WTC11 (cell line): ENCODE measurements around the gene PPM1M. TPM values are rescaled to one million over a fixed set of nuclear protein-coding genes. Genes with fewer than 3 reads are reported as not detected.

Experiments
- ATAC-seq: fragments of 200-7000 bp; cut with Tn5 transposase; 2 replicates; pipeline ENCODE4 v1.10.0; 2021; ENCODE audit warnings: mild to moderate bottlenecking, moderate library complexity
- CTCF ChIA-PET: fragments of 300-600 bp; sonication (Branson Sonifier 250); formaldehyde crosslinking; loops from one replicate; lab custom pipeline; 2021; ENCODE audit warnings: antibody characterized with exemption; lab: Charles Lee
- POLR2A ChIA-PET: fragments of 350-600 bp; sonication (Branson Sonifier 250); formaldehyde crosslinking; loops from one replicate; lab custom pipeline; 2021; ENCODE audit warnings: antibody characterized with exemption; lab: Charles Lee
- DNase-seq: peaks from one replicate; pipeline ENCODE4 v3.0.0; 2021; ENCODE audit warnings: low spot score
- H3K27ac Mint-ChIP-seq: 2 replicates; pipeline ENCODE4 v1.8.0; 2021; ENCODE audit warnings: mixed read lengths
- H3K27me3 Mint-ChIP-seq: 2 replicates; pipeline ENCODE4 v1.8.0; 2021; ENCODE audit warnings: low read depth, mild to moderate bottlenecking, moderate library complexity, mixed read lengths
- H3K36me3 Mint-ChIP-seq: 2 replicates; pipeline ENCODE4 v1.8.0; 2021; ENCODE audit warnings: mixed read lengths
- H3K4me1 Mint-ChIP-seq: 2 replicates; pipeline ENCODE4 v1.8.0; 2022; ENCODE audit warnings: mixed read lengths
- H3K4me3 Mint-ChIP-seq: 2 replicates; pipeline ENCODE4 v1.8.0; 2021; ENCODE audit warnings: mild to moderate bottlenecking, moderate library complexity, mixed read lengths
- H3K9me3 Mint-ChIP-seq: 2 replicates; pipeline ENCODE4 v1.8.0; 2021; ENCODE audit warnings: mixed read lengths
- ATF2 ChIP-seq: sonication (generic); formaldehyde crosslinking; IDR thresholded peaks from 2 replicates; pipeline ENCODE4 v1.8.1; 2022; ENCODE audit warnings: low read depth, missing genetic modification reagents, borderline replicate concordance
- ATF3 ChIP-seq: sonication (generic); formaldehyde crosslinking; conservative IDR thresholded peaks from 2 replicates; pipeline ENCODE4 v1.8.1; 2022; ENCODE audit warnings: mild to moderate bottlenecking, missing genetic modification reagents
- CREB1 ChIP-seq: sonication (generic); formaldehyde crosslinking; IDR thresholded peaks from 2 replicates; pipeline ENCODE4 v1.8.0; 2023; ENCODE audit warnings: mild to moderate bottlenecking, missing genetic modification reagents
- EMX1 ChIP-seq: fragments of 250-450 bp; sonication (Bioruptor Pico); IDR thresholded peaks from 2 replicates; pipeline ENCODE4 v1.8.0; 2021; ENCODE audit warnings: mild to moderate bottlenecking
- ERG ChIP-seq: fragments of 250-450 bp; sonication (Bioruptor Pico); IDR thresholded peaks from 2 replicates; pipeline ENCODE4 v1.8.0; 2021; ENCODE audit warnings: mild to moderate bottlenecking
- FOXP1 ChIP-seq: sonication (generic); formaldehyde crosslinking; IDR thresholded peaks from 2 replicates; pipeline ENCODE4 v1.8.0; 2022; ENCODE audit warnings: missing genetic modification reagents, mild to moderate bottlenecking, moderate library complexity, borderline replicate concordance
- HMGA2 ChIP-seq: fragments of 250-450 bp; sonication (Bioruptor Pico); IDR thresholded peaks from 2 replicates; pipeline ENCODE4 v1.4.0; 2021; ENCODE audit warnings: mild to moderate bottlenecking, moderate library complexity
- IRF1 ChIP-seq: sonication (generic); formaldehyde crosslinking; IDR thresholded peaks from 2 replicates; pipeline ENCODE4 v1.8.0; 2023; ENCODE audit warnings: missing genetic modification reagents
- JAZF1 ChIP-seq: fragments of 250-450 bp; sonication (Bioruptor Pico); IDR thresholded peaks from 2 replicates; pipeline ENCODE4 v1.9.0; 2021; ENCODE audit warnings: moderate library complexity, mild to moderate bottlenecking, inconsistent platforms
- NR2C2 ChIP-seq: sonication (generic); formaldehyde crosslinking; IDR thresholded peaks from 2 replicates; pipeline ENCODE4 v1.8.0; 2022; ENCODE audit warnings: mild to moderate bottlenecking, missing genetic modification reagents
- PRDM15 ChIP-seq: sonication (generic); formaldehyde crosslinking; IDR thresholded peaks from 2 replicates; pipeline ENCODE4 v1.8.0; 2022; ENCODE audit warnings: missing genetic modification reagents
- PREB ChIP-seq: sonication (generic); formaldehyde crosslinking; IDR thresholded peaks from 2 replicates; pipeline ENCODE4 v1.8.1; 2022; ENCODE audit warnings: mild to moderate bottlenecking, missing genetic modification reagents, moderate library complexity, borderline replicate concordance
- SP1 ChIP-seq: sonication (generic); formaldehyde crosslinking; conservative IDR thresholded peaks from 2 replicates; pipeline ENCODE4 v1.8.1; 2022; ENCODE audit warnings: missing genetic modification reagents
- USF1 ChIP-seq: sonication (generic); formaldehyde crosslinking; IDR thresholded peaks from 2 replicates; pipeline ENCODE4 v1.8.0; 2022; ENCODE audit warnings: mild to moderate bottlenecking, missing genetic modification reagents
- ZBTB43 ChIP-seq: sonication (generic); formaldehyde crosslinking; IDR thresholded peaks from 2 replicates; pipeline ENCODE4 v1.8.1; 2023; ENCODE audit warnings: mild to moderate bottlenecking, missing genetic modification reagents
- ZMAT4 ChIP-seq: fragments of 250-450 bp; sonication (Bioruptor Pico); IDR thresholded peaks from 2 replicates; pipeline ENCODE4 v1.9.0; 2021; ENCODE audit warnings: mild to moderate bottlenecking
- ZNF425 ChIP-seq: fragments of 250-450 bp; sonication (Bioruptor Pico); conservative IDR thresholded peaks from 2 replicates; pipeline ENCODE4 v1.9.0; 2021; ENCODE audit warnings: mild to moderate bottlenecking
- ZNF512 ChIP-seq: sonication (generic); formaldehyde crosslinking; IDR thresholded peaks from 2 replicates; pipeline ENCODE4 v1.8.1; 2022; ENCODE audit warnings: missing genetic modification reagents, borderline replicate concordance
- ZNF671 ChIP-seq: fragments of 250-450 bp; sonication (Bioruptor Pico); IDR thresholded peaks from 2 replicates; pipeline ENCODE4 v1.8.0; 2021; ENCODE audit warnings: mild to moderate bottlenecking
- total RNA-seq: library from RNA; stranded (reverse); gene quantifications from 3 replicates; pipeline ENCODE4 v1.2.3, GENCODE V29; 2021

Gene PPM1M
- total RNA-seq, 1 experiment from 2014 or later, result 7.0 TPM

GRCh38 chr3:52269776-52270175 lies 24.2 kb downstream of the PPM1M start:
- ChIA-PET CTCF (no interaction called here), POLR2A (no interaction called here)
- Mint-ChIP-seq H3K4me3 (no peak overlapping the region), H3K9me3 (no peaks in the 10 kb centered on the region), H3K27ac (no peak overlapping the region), H3K4me1 (peaks cover 10% of the 10 kb centered on the region; the same call in 1 of the 2 replicates), H3K36me3 (peaks cover 70% of the 10 kb centered on the region), H3K27me3 (no peaks in the 10 kb centered on the region)
- ATAC-seq (no peak), DNase-seq (no peak)
- TF ChIP-seq ATF3 (CRISPR knock-in tag), result no peak
- TF ChIP-seq PRDM15 (CRISPR knock-in tag), result no peak
- no peak for TF ChIP-seq SP1 (CRISPR knock-in tag)
- no peak for TF ChIP-seq HMGA2
- TF ChIP-seq PREB (CRISPR knock-in tag), result no peak
- TF ChIP-seq USF1 (CRISPR knock-in tag), result no peak
- TF ChIP-seq IRF1 (CRISPR knock-in tag), result no peak
- TF ChIP-seq JAZF1 (CRISPR knock-in tag), result no peak
- TF ChIP-seq ZNF671 (CRISPR knock-in tag), result no peak
- TF ChIP-seq ZNF512 (CRISPR knock-in tag), result no peak
- no peak for TF ChIP-seq FOXP1 (CRISPR knock-in tag)

GRCh38 chr3:52270252-52270754 lies 24.7 kb downstream of the PPM1M start:
- no peak for ATAC-seq
- Mint-ChIP-seq H3K4me3 (no peak overlapping the region), H3K4me1 (peaks cover 12% of the 10 kb centered on the region; the same call in 1 of the 2 replicates), H3K9me3 (no peaks in the 10 kb centered on the region), H3K27me3 (no peaks in the 10 kb centered on the region), H3K36me3 (peaks cover 71% of the 10 kb centered on the region), H3K27ac (0 out of 2 replicates have a peak overlapping the region, but pooled peaks have one; percentile 57)
- CTCF ChIA-PET, result no interaction called here
- POLR2A ChIA-PET, result no interaction called here
- no peak for DNase-seq
- TF ChIP-seq NR2C2, result no peak
- no peak for TF ChIP-seq ATF2 (CRISPR knock-in tag)
- no peak for TF ChIP-seq ZMAT4 (CRISPR knock-in tag)
- TF ChIP-seq ZNF425 (CRISPR knock-in tag), result no peak
- TF ChIP-seq EMX1 (CRISPR knock-in tag), result no peak
- no peak for TF ChIP-seq ERG (CRISPR knock-in tag)
- TF ChIP-seq CREB1 (CRISPR knock-in tag), result no peak
- TF ChIP-seq ZBTB43 (CRISPR knock-in tag), result no peak
